Upper lobe of left lung (tissue), 4 donors: ENCODE data around the gene FHIT.

ENCODE experiments used
- CTCF ChIP-seq, 6 experiments: fragments of 450-650 bp in 4 of 6; fragments of 200-600 bp in 2 of 6; sonication (generic) in 2 of 6; IDR thresholded peaks; one replicate each; pipeline ENCODE4 v1.5.1; 2016 to 2019; ENCODE audit warnings: antibody characterized with exemption in 6 of 6
- EP300 ChIP-seq, 4 donors: sonication (generic); formaldehyde crosslinking; IDR thresholded peaks; one replicate each; pipeline ENCODE4 v1.5.1; 2017; ENCODE audit warnings: antibody characterized with exemption in 4 of 4, control low read depth in 2 of 4
- POLR2A ChIP-seq, 4 donors: fragments of 450-650 bp; IDR thresholded peaks; one replicate each; pipeline ENCODE4 v1.5.1; 2016 to 2017; ENCODE audit warnings: antibody characterized with exemption in 4 of 4, mild to moderate bottlenecking in 2 of 4
- POLR2AphosphoS5 ChIP-seq, 2 donors: sonication (generic); formaldehyde crosslinking; IDR thresholded peaks; one replicate each; pipeline ENCODE4 v1.5.1; 2017; ENCODE audit warnings: antibody characterized with exemption in 2 of 2

GRCh38 chr3:60090548-60090947, 1160.7 kb downstream of the FHIT start:
- TF ChIP-seq CTCF (IDR thresholded peaks at IDR 0.05) = no peak
- TF ChIP-seq EP300 (IDR thresholded peaks at IDR 0.05) = no peak
- no peak for TF ChIP-seq POLR2A (IDR thresholded peaks at IDR 0.05)
- TF ChIP-seq POLR2AphosphoS5 (IDR thresholded peaks at IDR 0.05) = no peak
